ENCODE measurements around the gene IFT20. TPM values are rescaled to one million over a fixed set of nuclear protein-coding genes. Genes with fewer than 3 reads are reported as not detected.

IFT20 gene
- total and polyA plus RNA-seq, 9 of the 15 experiments (the other 6 are each of a cell fraction or from before 2014, with no cell fraction given): 11.2 to 38.6 (median 20.1) TPM

DNA sequence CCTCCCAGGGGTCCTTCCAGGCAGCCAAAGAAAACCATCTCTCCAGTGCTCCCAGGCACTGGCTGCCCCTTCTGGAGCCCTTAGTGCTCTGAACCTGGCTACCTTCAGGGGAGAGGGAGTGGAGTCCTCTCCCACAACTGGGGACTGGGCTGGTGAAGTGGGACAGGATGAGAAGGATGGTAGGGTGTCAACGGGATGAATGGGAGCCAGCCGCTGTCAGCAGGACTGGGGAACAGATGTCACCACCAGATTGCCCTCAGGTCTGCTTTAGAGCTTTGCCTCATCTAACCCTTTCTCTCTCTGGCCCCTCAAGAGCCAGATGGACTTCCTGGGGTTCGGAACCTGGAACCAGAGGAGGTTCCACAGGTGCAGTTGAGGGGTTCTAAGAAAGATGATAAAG, 30.2 kb upstream of the IFT20 start (continued):
- TF ChIP-seq, protein P1, sequence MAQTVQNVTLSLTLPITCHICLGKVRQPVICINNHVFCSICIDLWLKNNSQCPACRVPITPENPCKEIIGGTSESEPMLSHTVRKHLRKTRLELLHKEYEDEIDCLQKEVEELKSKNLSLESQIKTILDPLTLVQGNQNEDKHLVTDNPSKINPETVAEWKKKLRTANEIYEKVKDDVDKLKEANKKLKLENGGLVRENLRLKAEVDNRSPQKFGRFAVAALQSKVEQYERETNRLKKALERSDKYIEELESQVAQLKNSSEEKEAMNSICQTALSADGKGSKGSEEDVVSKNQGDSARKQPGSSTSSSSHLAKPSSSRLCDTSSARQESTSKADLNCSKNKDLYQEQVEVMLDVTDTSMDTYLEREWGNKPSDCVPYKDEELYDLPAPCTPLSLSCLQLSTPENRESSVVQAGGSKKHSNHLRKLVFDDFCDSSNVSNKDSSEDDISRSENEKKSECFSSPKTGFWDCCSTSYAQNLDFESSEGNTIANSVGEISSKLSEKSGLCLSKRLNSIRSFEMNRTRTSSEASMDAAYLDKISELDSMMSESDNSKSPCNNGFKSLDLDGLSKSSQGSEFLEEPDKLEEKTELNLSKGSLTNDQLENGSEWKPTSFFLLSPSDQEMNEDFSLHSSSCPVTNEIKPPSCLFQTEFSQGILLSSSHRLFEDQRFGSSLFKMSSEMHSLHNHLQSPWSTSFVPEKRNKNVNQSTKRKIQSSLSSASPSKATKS (CRISPR knock-in tag; IDR thresholded peaks at IDR 0.05): no peak
- TF ChIP-seq, protein P2, sequence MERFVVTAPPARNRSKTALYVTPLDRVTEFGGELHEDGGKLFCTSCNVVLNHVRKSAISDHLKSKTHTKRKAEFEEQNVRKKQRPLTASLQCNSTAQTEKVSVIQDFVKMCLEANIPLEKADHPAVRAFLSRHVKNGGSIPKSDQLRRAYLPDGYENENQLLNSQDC (CRISPR knock-in tag; IDR thresholded peaks at IDR 0.05): no peak
- TF ChIP-seq PCBP2 (IDR thresholded peaks at IDR 0.05; ENCODE audit: low read depth, low read length, poor library complexity, severe bottlenecking) (no peak), CHD1 (IDR thresholded peaks at IDR 0.05; ENCODE audit: low read length) (no peak)

DNA sequence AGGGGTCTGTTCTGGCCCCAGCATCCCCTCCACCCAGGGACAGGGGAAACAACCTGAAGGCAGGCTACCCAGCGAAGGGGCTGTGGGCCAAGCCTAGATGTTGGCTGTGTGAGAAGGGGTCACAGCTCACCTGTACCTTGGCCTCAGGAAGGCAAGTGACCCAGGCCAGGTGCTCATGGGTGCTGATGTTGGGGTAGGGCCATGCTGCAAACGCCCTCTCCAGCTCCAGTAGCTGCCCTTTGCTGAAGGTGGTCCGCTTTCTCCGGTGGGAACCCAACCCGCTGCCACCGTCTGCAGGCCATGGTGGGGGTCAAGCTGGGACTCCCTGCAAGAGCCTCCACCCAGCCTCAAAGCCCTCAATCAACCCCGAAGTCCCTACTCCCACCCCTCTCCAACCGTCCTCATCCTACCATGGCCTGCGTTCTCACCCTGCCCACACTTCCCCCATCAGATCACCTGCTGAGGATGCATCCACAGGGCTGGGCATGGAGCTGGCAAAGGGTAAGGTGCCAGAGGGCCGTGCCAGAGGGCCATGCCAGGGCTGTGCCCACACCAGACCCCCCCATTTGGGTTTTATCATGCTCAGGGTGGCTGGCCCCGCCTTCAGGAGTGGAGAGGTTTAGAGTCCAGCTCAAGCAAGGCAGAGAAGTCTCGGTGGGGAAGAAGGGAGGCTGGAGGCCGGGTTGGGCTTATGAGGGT, 29.5 kb upstream of the IFT20 start, which contains the start of gene SEBOX:
SEBOX (minus strand) TSS at position 535 of the 699 bp plus-strand sequence; CDS start at position 487, 48 bp downstream.
- in situ Hi-C loops (cut with MboI): no loop called here
- Histone ChIP-seq H3K36me3 (ENCODE audit: control insufficient read depth, insufficient read depth, low read length) (peaks cover 42% of the 10 kb centered on the region), H3K27me3 (ENCODE audit: control insufficient read depth in 2 of 2, insufficient read depth in 2 of 2, low read length in 2 of 2) (no peaks in the 10 kb centered on the region), H4K20me1 (replicated peaks; ENCODE audit: control insufficient read depth, insufficient read depth, low read length) (0 out of 2 replicates have a peak, but pooled peaks cover under 1% of the 10 kb centered on the region), H3K4me3 (no peak within 1 kb of the TSS), H3K27ac (ENCODE audit: extremely low read depth, low read depth, low read length) (no peak within 1 kb of the TSS), H3K9me1 (ENCODE audit: control insufficient read depth, insufficient read depth, low read length) (no peaks in the 10 kb centered on the region), H3K4me1 (replicated peaks in 1 of 2; ENCODE audit: control insufficient read depth in 2 of 2, insufficient read depth in 2 of 2, low read length in 2 of 2) (peaks cover 3 to 22% of the 10 kb centered on the region in 2 experiments; a peak in 4 of 5 replicates), H3K9ac (ENCODE audit: insufficient read depth in 1 of 2, low read depth in 2 of 2, low read length in 2 of 2) (peak within 1 kb of the TSS in 1 of 2 experiments; percentile 35; a peak in 2 of 4 replicates), H3K4me2 (ENCODE audit: insufficient read depth, low read length) (no peak within 1 kb of the TSS), H2AFZ (ENCODE audit: low read depth, low read length) (no peak within 1 kb of the TSS), H3K9me3 (replicated peaks; ENCODE audit: control insufficient read depth, insufficient read depth, low read depth, low read length) (no peaks in the 10 kb centered on the region), H3K79me2 (ENCODE audit: control insufficient read depth, insufficient read depth, low read length) (no peaks in the 10 kb centered on the region)
- DNase-seq (ENCODE audit: extremely low read depth in 1 of 4, low spot score in 3 of 4) (no peak), FAIRE-seq (no peak), ATAC-seq (no peak)
- POLR2A ChIA-PET: interaction anchor here (0.7 to 2.8 kb wide), 4 partner anchors 10 to 72 kb away, joined by 3 to 9 read pairs (median 6); no protein-coding TSS in a partner anchor
- CTCF ChIA-PET (ENCODE audit: low intra/inter-chr PET ratio): no interaction called here
- no TSS peak for BruUV-seq (replicated peaks)
- intact Hi-C loops (cut with micrococcal nuclease): no loop called here
- WGBS (ENCODE audit: insufficient coverage, low coverage, missing lambda C conversion rate): 81% methylated on average over 12 of the region's 13 CpGs
- TF ChIP-seq POLR2G (IDR thresholded peaks at IDR 0.05; ENCODE audit: low read depth, low read length): peak; percentile 52
- TF ChIP-seq, protein P3, sequence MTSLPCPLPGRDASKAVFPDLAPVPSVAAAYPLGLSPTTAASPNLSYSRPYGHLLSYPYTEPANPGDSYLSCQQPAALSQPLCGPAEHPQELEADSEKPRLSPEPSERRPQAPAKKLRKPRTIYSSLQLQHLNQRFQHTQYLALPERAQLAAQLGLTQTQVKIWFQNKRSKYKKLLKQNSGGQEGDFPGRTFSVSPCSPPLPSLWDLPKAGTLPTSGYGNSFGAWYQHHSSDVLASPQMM (CRISPR knock-in tag; IDR thresholded peaks at IDR 0.05): no peak
- no peak for TF ChIP-seq NCOA2 (IDR thresholded peaks at IDR 0.05; ENCODE audit: partially characterized antibody in 2 of 2)
- peak; percentile 29; the same call in 1 of the 2 replicates for TF ChIP-seq RBFOX2 (IDR thresholded peaks at IDR 0.05; ENCODE audit: low read depth, low read length)
- TF ChIP-seq, protein P4, sequence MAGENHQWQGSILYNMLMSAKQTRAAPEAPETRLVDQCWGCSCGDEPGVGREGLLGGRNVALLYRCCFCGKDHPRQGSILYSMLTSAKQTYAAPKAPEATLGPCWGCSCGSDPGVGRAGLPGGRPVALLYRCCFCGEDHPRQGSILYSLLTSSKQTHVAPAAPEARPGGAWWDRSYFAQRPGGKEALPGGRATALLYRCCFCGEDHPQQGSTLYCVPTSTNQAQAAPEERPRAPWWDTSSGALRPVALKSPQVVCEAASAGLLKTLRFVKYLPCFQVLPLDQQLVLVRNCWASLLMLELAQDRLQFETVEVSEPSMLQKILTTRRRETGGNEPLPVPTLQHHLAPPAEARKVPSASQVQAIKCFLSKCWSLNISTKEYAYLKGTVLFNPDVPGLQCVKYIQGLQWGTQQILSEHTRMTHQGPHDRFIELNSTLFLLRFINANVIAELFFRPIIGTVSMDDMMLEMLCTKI (IDR thresholded peaks at IDR 0.05; ENCODE audit: partially characterized antibody): no peak
- TF ChIP-seq ELF1 (tag; IDR thresholded peaks at IDR 0.05): no peak
- TF ChIP-seq, protein P5, sequence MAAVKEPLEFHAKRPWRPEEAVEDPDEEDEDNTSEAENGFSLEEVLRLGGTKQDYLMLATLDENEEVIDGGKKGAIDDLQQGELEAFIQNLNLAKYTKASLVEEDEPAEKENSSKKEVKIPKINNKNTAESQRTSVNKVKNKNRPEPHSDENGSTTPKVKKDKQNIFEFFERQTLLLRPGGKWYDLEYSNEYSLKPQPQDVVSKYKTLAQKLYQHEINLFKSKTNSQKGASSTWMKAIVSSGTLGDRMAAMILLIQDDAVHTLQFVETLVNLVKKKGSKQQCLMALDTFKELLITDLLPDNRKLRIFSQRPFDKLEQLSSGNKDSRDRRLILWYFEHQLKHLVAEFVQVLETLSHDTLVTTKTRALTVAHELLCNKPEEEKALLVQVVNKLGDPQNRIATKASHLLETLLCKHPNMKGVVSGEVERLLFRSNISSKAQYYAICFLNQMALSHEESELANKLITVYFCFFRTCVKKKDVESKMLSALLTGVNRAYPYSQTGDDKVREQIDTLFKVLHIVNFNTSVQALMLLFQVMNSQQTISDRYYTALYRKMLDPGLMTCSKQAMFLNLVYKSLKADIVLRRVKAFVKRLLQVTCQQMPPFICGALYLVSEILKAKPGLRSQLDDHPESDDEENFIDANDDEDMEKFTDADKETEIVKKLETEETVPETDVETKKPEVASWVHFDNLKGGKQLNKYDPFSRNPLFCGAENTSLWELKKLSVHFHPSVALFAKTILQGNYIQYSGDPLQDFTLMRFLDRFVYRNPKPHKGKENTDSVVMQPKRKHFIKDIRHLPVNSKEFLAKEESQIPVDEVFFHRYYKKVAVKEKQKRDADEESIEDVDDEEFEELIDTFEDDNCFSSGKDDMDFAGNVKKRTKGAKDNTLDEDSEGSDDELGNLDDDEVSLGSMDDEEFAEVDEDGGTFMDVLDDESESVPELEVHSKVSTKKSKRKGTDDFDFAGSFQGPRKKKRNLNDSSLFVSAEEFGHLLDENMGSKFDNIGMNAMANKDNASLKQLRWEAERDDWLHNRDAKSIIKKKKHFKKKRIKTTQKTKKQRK (IDR thresholded peaks at IDR 0.05; ENCODE audit: borderline replicate concordance, low read depth, low read length): no peak

Measured in K562 (cell line).